Fibroblast of the aortic adventitia (primary cell): ENCODE measurements around the gene PNPLA6. TPM values are rescaled to one million over a fixed set of nuclear protein-coding genes. Genes with fewer than 3 reads are reported as not detected.

ENCODE experiments used
- DNase-seq: peaks from one replicate; pipeline ENCODE4 v3.0.0-alpha.2; 2010; ENCODE audit warnings: low read depth
- H3K4me3 ChIP-seq: 2 replicates; pipeline ENCODE4 v1.5.1; 2011; ENCODE audit warnings: low read depth, mild to moderate bottlenecking, control low read depth, low read length, moderate library complexity
- CTCF ChIP-seq: IDR thresholded peaks from 2 replicates; pipeline ENCODE4 v1.5.1; 2011; ENCODE audit warnings: mild to moderate bottlenecking, low read length, control low read depth, inconsistent platforms; ENCODE audit not compliant: insufficient read depth
- total RNA-seq: library from RNA; depleted of rRNA; stranded (reverse); fragments of >200 nt; gene quantifications from 2 replicates; pipeline ENCODE4 v1.2.3, GENCODE V29; 2012; ENCODE audit warnings: low replicate concordance

Gene PNPLA6
- total RNA-seq, 1 donor: 67.8 TPM

DNA sequence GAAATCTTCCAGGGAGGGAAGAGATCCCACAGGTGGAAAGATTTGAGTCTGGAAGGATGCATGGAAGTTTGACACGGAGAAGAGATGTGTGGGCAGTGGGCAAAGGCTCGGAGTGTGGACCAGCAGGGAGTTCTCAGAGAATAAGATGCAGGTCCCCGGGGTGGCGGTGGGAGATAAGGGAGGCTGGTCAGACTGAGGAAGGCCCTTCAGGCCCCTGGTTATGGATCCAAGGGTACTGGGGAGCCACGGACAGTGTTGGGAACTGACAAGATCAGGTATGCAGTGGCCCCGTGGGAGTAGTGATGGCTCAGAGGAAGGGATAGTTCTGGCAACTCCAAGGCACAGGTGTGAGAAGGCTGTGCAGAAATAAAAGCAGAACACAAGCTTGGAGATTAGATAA, 62.7 kb downstream of the PNPLA6 start:
- DNase-seq: no peak
- no peak for TF ChIP-seq CTCF
- no peak overlapping the region for H3K4me3 ChIP-seq

DNA sequence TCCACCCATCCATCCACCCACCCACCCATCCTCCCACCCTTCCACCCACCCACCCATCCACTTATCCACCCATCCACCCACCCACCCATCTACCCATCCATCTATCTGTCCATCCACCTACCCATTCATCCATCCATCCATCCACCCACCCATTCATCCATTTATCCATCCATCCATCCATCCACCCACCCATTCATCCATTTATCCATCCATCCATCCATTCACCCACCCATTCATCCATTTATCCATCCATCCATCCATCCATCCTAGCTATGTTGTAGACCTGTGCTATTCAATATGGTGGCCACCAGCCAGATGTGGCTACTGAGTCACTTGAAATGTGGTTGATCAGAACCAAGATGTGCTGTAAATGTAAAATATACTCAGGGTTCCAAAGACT, 65.2 kb downstream of the PNPLA6 start:
- TF ChIP-seq CTCF: no peak
- no peak overlapping the region for H3K4me3 ChIP-seq

GRCh38 chr19:7602240-7602934, 66.9 kb downstream of the PNPLA6 start:
- DNase-seq: peak; percentile 14
- no peak for TF ChIP-seq CTCF
- no peak overlapping the region for H3K4me3 ChIP-seq

More for the DNA sequence above, 65.2 kb downstream of the PNPLA6 start:
- no peak for DNase-seq

GRCh38 chr19:7602935-7603497, 67.5 kb downstream of the PNPLA6 start:
- DNase-seq: peak; percentile 13
- H3K4me3 ChIP-seq: no peak overlapping the region
- no peak for TF ChIP-seq CTCF

- H3K4me3 ChIP-seq: no peak overlapping the region
- DNase-seq: peak; percentile 17
- no peak for TF ChIP-seq CTCF
Measured at GRCh38 chr19:7603919-7604318, 68.4 kb downstream of the PNPLA6 start.

GRCh38 chr19:7605490-7606222, 70.1 kb downstream of the PNPLA6 start:
- TF ChIP-seq CTCF: no peak
- no peak for DNase-seq
- H3K4me3 ChIP-seq: no peak overlapping the region
